Endothelial cell (in vitro differentiated cells): ENCODE results near the gene SMIM44. TPM values are rescaled to one million over a fixed set of nuclear protein-coding genes. Genes with fewer than 3 reads are reported as not detected.

Experiments used
- DNase-seq: peaks from one replicate; pipeline ENCODE4 v3.0.0; 2021; ENCODE audit warnings: low spot score
- H3K27ac Mint-ChIP-seq: one replicate; pipeline ENCODE4 v1.8.0; 2021; ENCODE audit warnings: mixed read lengths, inconsistent platforms; ENCODE audit not compliant: unreplicated experiment
- H3K27me3 Mint-ChIP-seq: one replicate; pipeline ENCODE4 v1.8.0; 2021; ENCODE audit warnings: mild to moderate bottlenecking, moderate library complexity, mixed read lengths, inconsistent platforms; ENCODE audit not compliant: unreplicated experiment
- H3K36me3 Mint-ChIP-seq: one replicate; pipeline ENCODE4 v1.8.0; 2021; ENCODE audit warnings: mild to moderate bottlenecking, low read depth, mixed read lengths, inconsistent platforms; ENCODE audit not compliant: unreplicated experiment
- H3K4me1 Mint-ChIP-seq: one replicate; pipeline ENCODE4 v1.8.0; 2021; ENCODE audit warnings: mild to moderate bottlenecking, mixed read lengths, inconsistent platforms; ENCODE audit not compliant: unreplicated experiment
- H3K4me3 Mint-ChIP-seq: one replicate; pipeline ENCODE4 v1.8.0; 2021; ENCODE audit warnings: mild to moderate bottlenecking, mixed read lengths, inconsistent platforms; ENCODE audit not compliant: unreplicated experiment
- H3K9me3 Mint-ChIP-seq: one replicate; pipeline ENCODE4 v1.8.0; 2021; ENCODE audit warnings: mixed read lengths, inconsistent platforms; ENCODE audit not compliant: unreplicated experiment
- total RNA-seq: library from RNA; stranded (reverse); fragmentation: NEBNext Ultra II Directional; extraction: Animal tissue kit (Norgen Biotek cat#: 25700); gene quantifications from one replicate; pipeline ENCODE4 v1.2.1, GENCODE V29; 2021; ENCODE audit not compliant: unreplicated experiment
- TF ChIP-seq, protein P1 (sequence below): fragments of 200-600 bp; sonication (generic); IDR thresholded peaks from one replicate; pipeline ENCODE4 v1.5.0; 2021; ENCODE audit warnings: antibody characterized with exemption; ENCODE audit not compliant: unreplicated experiment

SMIM44 gene
- total RNA-seq, 1 donor from 2014 or later, result not detected

DNA sequence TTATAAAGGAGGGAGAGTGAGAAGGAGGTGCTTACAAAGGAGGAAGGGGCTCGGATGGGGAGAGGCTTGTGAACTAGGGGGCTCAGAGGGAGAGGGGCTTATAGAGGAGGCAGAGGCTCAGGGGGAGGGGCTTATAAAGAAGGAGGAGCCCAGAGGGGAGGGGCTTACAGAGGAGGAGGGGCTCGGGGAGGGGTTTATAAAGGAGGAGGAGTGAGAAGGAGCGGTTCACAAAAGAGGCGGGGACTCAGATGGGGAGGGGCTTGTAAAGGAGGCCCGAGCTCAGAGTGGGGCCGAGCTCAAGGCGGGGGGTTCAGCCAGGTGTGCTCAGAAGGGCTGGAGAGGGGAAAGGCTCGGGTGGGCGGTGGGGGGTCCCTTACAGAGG, 3.4 kb downstream of the SMIM44 start:
- H3K36me3 Mint-ChIP-seq, result peaks cover 3% of the 10 kb centered on the region
- H3K4me1 Mint-ChIP-seq, result no peaks in the 10 kb centered on the region
- peaks cover 11% of the 10 kb centered on the region for H3K27me3 Mint-ChIP-seq
- H3K4me3 Mint-ChIP-seq, result no peak overlapping the region
- no peaks in the 10 kb centered on the region for H3K9me3 Mint-ChIP-seq
- TF ChIP-seq, protein P1, sequence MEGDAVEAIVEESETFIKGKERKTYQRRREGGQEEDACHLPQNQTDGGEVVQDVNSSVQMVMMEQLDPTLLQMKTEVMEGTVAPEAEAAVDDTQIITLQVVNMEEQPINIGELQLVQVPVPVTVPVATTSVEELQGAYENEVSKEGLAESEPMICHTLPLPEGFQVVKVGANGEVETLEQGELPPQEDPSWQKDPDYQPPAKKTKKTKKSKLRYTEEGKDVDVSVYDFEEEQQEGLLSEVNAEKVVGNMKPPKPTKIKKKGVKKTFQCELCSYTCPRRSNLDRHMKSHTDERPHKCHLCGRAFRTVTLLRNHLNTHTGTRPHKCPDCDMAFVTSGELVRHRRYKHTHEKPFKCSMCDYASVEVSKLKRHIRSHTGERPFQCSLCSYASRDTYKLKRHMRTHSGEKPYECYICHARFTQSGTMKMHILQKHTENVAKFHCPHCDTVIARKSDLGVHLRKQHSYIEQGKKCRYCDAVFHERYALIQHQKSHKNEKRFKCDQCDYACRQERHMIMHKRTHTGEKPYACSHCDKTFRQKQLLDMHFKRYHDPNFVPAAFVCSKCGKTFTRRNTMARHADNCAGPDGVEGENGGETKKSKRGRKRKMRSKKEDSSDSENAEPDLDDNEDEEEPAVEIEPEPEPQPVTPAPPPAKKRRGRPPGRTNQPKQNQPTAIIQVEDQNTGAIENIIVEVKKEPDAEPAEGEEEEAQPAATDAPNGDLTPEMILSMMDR, result no peak
- H3K27ac Mint-ChIP-seq, result no peak overlapping the region
- no peak for DNase-seq

DNA sequence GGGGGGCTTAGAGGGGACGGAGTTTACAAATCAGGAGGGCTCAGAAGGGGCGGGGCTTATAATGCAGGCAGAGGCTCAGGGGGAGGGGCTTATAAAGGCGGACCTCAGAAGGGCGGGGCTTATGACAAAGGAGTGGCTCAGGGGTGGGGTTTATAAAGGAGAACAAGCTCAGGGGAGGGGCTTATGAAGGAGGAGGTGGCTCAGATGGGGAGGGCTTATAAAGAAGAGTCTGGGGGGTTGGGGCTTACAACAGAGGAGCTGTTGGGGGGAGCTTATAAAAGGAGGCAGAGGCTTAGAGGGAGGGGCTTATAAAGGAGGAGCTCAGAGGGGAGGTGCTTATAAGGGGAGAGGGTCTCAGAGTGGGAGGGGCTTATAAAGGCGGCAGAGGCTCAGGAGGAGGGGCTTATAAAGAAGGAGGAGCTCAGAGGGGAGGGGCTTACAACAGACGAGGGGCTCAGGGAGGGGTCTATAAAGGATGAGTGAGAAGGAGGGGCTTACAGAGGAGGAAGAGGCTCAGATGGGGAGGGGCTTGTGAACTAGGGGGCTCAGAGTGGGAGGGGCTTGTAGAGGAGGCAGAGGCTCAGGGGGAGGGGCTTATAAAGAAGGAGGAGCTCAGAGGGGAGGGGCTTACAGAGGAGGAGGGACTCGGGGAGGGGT, 3.9 kb downstream of the SMIM44 start:
- Mint-ChIP-seq H3K36me3 (peaks cover 3% of the 10 kb centered on the region), H3K9me3 (no peaks in the 10 kb centered on the region), H3K4me3 (no peak overlapping the region), H3K4me1 (no peaks in the 10 kb centered on the region), H3K27me3 (peaks cover 11% of the 10 kb centered on the region), H3K27ac (no peak overlapping the region)
- no peak for DNase-seq
- TF ChIP-seq, protein P1, result no peak

DNA sequence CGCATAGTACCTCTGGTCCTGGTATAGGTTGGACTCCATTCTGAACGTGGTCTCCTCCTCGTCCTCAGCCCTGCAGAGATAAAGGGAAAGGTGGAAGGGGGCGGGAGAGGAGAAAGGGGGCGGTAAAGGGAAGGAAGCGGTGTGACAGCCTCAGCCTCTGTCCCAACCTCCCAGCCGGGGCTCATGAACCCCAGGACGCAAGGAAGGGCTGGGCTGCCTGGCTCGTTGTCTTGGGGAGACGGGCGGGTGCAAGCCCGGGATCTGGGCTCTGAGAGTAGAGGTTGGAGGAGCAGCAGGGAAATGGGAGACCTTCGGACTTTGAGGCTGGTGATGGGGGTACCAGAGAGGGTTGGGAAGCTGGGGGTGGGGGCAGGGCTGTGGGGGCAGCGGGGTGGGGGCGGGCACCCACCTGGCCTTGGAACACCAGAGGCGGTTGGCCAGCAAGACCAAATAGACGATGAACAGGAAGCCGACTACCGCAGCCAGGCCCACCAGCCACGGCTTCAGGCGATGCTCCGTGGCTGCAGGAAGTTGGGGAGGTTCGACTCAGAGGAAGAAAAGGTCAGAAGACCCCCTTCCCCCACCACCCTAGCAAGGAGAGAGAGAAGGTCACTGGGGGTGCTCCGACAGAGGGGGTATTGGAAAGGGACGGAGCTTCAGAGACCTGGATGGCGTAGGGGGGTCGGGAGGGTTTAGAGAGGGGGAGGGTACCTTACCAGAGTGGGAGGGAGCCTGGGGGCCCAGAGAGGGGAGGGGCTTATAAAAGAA, 4.6 kb downstream of the SMIM44 start:
- Mint-ChIP-seq H3K27me3 (peaks cover 11% of the 10 kb centered on the region), H3K36me3 (peaks cover 3% of the 10 kb centered on the region), H3K9me3 (no peaks in the 10 kb centered on the region), H3K4me3 (no peak overlapping the region), H3K27ac (no peak overlapping the region), H3K4me1 (no peaks in the 10 kb centered on the region)
- DNase-seq, result no peak
- TF ChIP-seq, protein P1, result no peak

DNA sequence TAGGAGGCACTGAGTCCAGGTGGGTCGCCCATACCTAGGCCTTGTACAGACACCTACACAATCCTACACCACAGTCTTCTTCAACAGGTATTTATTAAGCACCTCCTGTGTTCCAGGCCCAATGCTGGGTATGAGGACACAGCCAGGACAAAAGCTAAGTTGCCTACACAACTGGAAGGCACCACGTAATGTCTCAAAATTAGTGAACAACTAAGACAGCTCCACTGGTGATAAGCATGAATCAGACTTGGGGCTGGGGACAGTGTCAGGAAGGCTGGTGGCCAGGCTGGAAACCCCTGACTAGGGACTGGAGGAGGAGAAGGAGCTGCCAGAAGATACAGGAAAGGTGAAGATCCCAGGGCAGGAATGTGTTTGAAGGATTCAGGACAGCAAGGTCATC, 5.3 kb downstream of the SMIM44 start:
- Mint-ChIP-seq H3K27me3 (peaks cover 11% of the 10 kb centered on the region), H3K9me3 (no peaks in the 10 kb centered on the region), H3K27ac (no peak overlapping the region), H3K36me3 (peaks cover 3% of the 10 kb centered on the region), H3K4me1 (no peaks in the 10 kb centered on the region), H3K4me3 (no peak overlapping the region)
- no peak for DNase-seq
- TF ChIP-seq, protein P1, result no peak

DNA sequence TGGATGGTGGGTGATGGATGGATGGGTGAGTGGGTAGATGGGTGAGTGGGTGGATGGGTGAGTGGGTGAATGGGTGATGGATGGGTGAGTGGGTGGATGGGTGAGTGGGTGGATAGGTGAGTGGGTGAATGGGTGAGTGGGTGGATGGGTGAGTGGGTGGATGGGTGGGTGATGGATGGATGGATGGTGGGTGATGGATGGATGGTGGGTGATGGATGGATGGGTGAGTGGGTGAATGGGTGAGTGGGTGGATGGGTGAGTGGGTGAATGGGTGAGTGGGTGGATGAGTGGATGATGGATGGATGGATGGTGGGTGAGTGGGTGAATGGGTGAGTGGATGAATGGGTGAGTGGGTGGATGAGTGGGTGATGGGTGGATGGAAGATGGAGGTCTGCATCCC, 5.7 kb downstream of the SMIM44 start:
- no peaks in the 10 kb centered on the region for H3K9me3 Mint-ChIP-seq

More for the DNA sequence above, 5.7 kb downstream of the SMIM44 start:
- Mint-ChIP-seq H3K27me3 (peaks cover 11% of the 10 kb centered on the region), H3K36me3 (peaks cover 3% of the 10 kb centered on the region), H3K27ac (no peak overlapping the region), H3K4me1 (no peaks in the 10 kb centered on the region), H3K4me3 (no peak overlapping the region)
- DNase-seq, result no peak
- TF ChIP-seq, protein P1, result no peak
